Measurements from ENCODE around the gene RELN. TPM values are rescaled to one million over a fixed set of nuclear protein-coding genes. Genes with fewer than 3 reads are reported as not detected.

Gene RELN
- total RNA-seq, 1 experiment from 2014 or later, result 0.20 TPM

GRCh38 chr7:103944230-103944900, 45.1 kb downstream of the RELN start:
- ATAC-seq (no peak), DNase-seq (ENCODE audit: low spot score) (no peak)
- CTCF ChIA-PET, result no interaction called here
- H3K36me3 Mint-ChIP-seq, result no peaks in the 10 kb centered on the region
- H3K27me3 Mint-ChIP-seq (ENCODE audit: low read depth), result no peaks in the 10 kb centered on the region
- H3K27ac Mint-ChIP-seq, result no peak overlapping the region
- TF ChIP-seq EMX1 (CRISPR knock-in tag; IDR thresholded peaks at IDR 0.05) (no peak), GRHL2 (CRISPR knock-in tag; IDR thresholded peaks at IDR 0.05; ENCODE audit: insufficient replicate concordance, severe bottlenecking) (no peak), SMAD4 (CRISPR knock-in tag; IDR thresholded peaks at IDR 0.05) (no peak), HMGXB4 (CRISPR knock-in tag; IDR thresholded peaks at IDR 0.05) (no peak), ZNF138 (CRISPR knock-in tag; conservative IDR thresholded peaks at IDR 0.05) (no peak), SMAD3 (CRISPR knock-in tag; IDR thresholded peaks at IDR 0.05; ENCODE audit: borderline replicate concordance) (no peak), ZNF671 (CRISPR knock-in tag; IDR thresholded peaks at IDR 0.05) (no peak), GABPB1 (CRISPR knock-in tag; IDR thresholded peaks at IDR 0.05) (no peak), AFF4 (CRISPR knock-in tag; IDR thresholded peaks at IDR 0.05; ENCODE audit: borderline replicate concordance) (no peak), MXD4 (CRISPR knock-in tag; IDR thresholded peaks at IDR 0.05; ENCODE audit: borderline replicate concordance) (no peak), ZNF232 (CRISPR knock-in tag; IDR thresholded peaks at IDR 0.05) (no peak), FOXP4 (CRISPR knock-in tag; IDR thresholded peaks at IDR 0.05) (no peak), ZNF416 (CRISPR knock-in tag; IDR thresholded peaks at IDR 0.05) (no peak), KAT7 (CRISPR knock-in tag; IDR thresholded peaks at IDR 0.05; ENCODE audit: borderline replicate concordance) (no peak), NR3C1 (CRISPR knock-in tag; conservative IDR thresholded peaks at IDR 0.05; ENCODE audit: low read depth) (no peak), JUN (CRISPR knock-in tag; IDR thresholded peaks at IDR 0.05) (no peak), SOX15 (CRISPR knock-in tag; IDR thresholded peaks at IDR 0.05) (no peak), FOXJ3 (CRISPR knock-in tag; IDR thresholded peaks at IDR 0.05; ENCODE audit: borderline replicate concordance) (no peak)
- H3K4me3 Mint-ChIP-seq, result no peak overlapping the region
- H3K9me3 Mint-ChIP-seq, result peaks cover 4% of the 10 kb centered on the region; the same call in 1 of the 2 replicates
- POLR2A ChIA-PET, result no interaction called here
- H3K4me1 Mint-ChIP-seq, result no peaks in the 10 kb centered on the region

- no peak for DNase-seq (ENCODE audit: low spot score)
- Mint-ChIP-seq H3K4me1 (no peaks in the 10 kb centered on the region), H3K4me3 (no peak overlapping the region), H3K27ac (no peak overlapping the region), H3K9me3 (no peaks in the 10 kb centered on the region), H3K36me3 (no peaks in the 10 kb centered on the region), H3K27me3 (ENCODE audit: low read depth) (no peaks in the 10 kb centered on the region)
- ChIA-PET POLR2A (interaction anchor here (0.5 kb wide), 1 partner anchor 15 kb away, joined by 3 read pairs; no protein-coding TSS in a partner anchor), CTCF (no interaction called here)
- ATAC-seq, result no peak
- TF ChIP-seq ZNF281 (CRISPR knock-in tag; IDR thresholded peaks at IDR 0.05) (no peak), ZBTB43 (CRISPR knock-in tag; IDR thresholded peaks at IDR 0.05) (no peak), FOXP1 (CRISPR knock-in tag; IDR thresholded peaks at IDR 0.05; ENCODE audit: borderline replicate concordance) (no peak), CBFB (CRISPR knock-in tag; IDR thresholded peaks at IDR 0.05; ENCODE audit: low read depth) (no peak)
Observed at GRCh38 chr7:103941976-103942375, 47.5 kb downstream of the RELN start.
